ENCODE data around the gene PBX3.
A peak's percentile ranks its signal among the peaks of the same experiment; 100 is the strongest.

PBX3 gene

DNA sequence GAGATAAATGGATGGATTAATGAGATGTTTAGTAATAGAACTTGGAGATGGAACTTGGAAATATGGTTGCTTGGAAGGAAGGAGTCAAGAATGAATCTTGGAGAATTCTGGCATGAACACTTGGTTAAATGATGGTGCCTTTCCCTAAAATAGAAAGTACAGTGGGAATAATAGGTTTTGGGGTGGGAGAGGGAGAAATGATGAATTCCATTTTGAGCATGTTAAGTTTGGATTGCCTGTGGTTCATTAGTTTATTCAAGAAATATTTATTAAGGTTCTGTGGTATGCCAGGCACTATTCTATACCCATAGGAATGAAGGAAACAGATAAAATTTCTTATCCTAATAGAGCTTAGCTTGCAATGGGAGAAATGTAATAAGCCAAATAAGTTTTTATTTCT is 58.4 kb downstream of the PBX3 start:
- DNase-seq (ENCODE audit: insufficient read length, low spot score) (no peak), FAIRE-seq (no peak)
- TF ChIP-seq POLR2A (IDR thresholded peaks at IDR 0.05; ENCODE audit: low read depth, low read length) (no peak), TAF1 (IDR thresholded peaks at IDR 0.05; ENCODE audit: low read depth, low read length) (no peak), SPI1 (IDR thresholded peaks at IDR 0.05; ENCODE audit: low read depth, low read length) (no peak), POU2F2 (IDR thresholded peaks at IDR 0.05; ENCODE audit: low read depth, low read length) (no peak), PAX5 (IDR thresholded peaks at IDR 0.05; ENCODE audit: insufficient read depth, low read length, severe bottlenecking) (no peak), POLR2AphosphoS5 (IDR thresholded peaks at IDR 0.05; ENCODE audit: low read depth, low read length) (no peak)

DNA sequence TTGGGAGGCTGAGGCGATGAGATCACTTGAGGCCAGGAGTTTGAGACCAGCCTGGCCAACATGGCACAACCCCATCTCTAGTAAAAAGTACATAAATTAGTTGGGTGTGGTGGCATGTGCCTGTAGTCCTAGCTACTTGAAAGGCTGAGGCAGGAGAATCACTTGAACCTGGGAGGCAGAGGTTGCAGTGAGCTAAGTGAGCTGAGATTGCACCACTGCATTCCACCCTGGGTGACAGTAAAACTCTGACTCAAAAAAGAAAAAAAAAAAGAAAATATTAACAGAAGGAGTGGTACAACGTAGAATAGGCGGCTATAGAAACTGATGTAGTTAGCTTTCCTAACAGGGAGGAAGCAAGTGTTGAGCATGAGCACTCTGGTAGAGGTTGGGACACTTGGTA is 59.9 kb downstream of the PBX3 start:
- DNase-seq (ENCODE audit: insufficient read length, low spot score), result no peak
- no peak for FAIRE-seq
- TF ChIP-seq SPI1 (IDR thresholded peaks at IDR 0.05; ENCODE audit: low read depth, low read length) (no peak), TAF1 (IDR thresholded peaks at IDR 0.05; ENCODE audit: low read depth, low read length) (no peak), POLR2AphosphoS5 (IDR thresholded peaks at IDR 0.05; ENCODE audit: low read depth, low read length) (no peak), PAX5 (IDR thresholded peaks at IDR 0.05; ENCODE audit: insufficient read depth, low read length, severe bottlenecking) (no peak), POLR2A (IDR thresholded peaks at IDR 0.05; ENCODE audit: low read depth, low read length) (no peak), POU2F2 (IDR thresholded peaks at IDR 0.05; ENCODE audit: low read depth, low read length) (no peak)

DNA sequence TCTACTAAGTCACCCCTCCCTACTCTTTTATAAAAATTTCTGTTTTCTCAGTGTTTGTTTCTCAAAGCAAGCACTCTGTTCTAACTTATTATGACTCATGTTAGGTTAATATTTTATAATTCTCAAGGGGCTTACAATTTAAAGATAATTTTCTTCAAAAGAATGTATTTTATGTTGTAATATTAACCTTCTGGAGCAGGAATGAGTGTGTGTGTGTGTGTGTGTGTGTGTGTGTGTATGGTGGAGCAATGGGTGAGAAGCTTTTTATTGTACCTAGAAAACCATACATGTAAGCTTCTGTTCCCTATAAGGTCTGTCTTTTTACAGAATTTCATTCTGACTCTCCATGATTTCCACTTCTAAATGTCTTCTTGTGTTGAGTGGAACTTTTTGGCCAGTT is 63.0 kb downstream of the PBX3 start:
- FAIRE-seq (no peak), DNase-seq (ENCODE audit: insufficient read length, low spot score) (no peak)
- TF ChIP-seq SPI1 (IDR thresholded peaks at IDR 0.05; ENCODE audit: low read depth, low read length), result no peak
- TF ChIP-seq TAF1 (IDR thresholded peaks at IDR 0.05; ENCODE audit: low read depth, low read length), result no peak
- TF ChIP-seq POLR2AphosphoS5 (IDR thresholded peaks at IDR 0.05; ENCODE audit: low read depth, low read length), result no peak
- TF ChIP-seq POLR2A (IDR thresholded peaks at IDR 0.05; ENCODE audit: low read depth, low read length), result no peak
- TF ChIP-seq PAX5 (IDR thresholded peaks at IDR 0.05; ENCODE audit: insufficient read depth, low read length, severe bottlenecking), result no peak
- no peak for TF ChIP-seq POU2F2 (IDR thresholded peaks at IDR 0.05; ENCODE audit: low read depth, low read length)

DNA sequence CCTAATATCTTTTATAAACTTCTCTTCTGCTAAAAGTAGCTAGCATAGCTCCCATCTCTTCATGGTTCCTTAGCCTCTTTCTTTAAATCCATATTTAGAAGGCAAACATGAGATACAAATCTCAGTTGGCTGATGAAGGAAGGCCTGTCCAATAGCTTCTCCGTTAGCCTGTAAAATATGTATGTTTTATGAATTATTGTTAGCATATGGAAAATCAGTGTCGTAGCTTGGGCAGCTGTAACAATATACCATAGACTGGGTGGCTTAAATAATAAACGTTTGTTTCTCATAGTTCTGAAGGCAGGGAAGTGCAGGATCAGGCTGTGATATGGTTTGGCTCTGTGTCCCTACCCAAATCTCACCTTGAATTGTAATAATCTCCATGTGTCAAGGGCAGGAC is 63.8 kb downstream of the PBX3 start:
- FAIRE-seq, result no peak
- DNase-seq (ENCODE audit: insufficient read length, low spot score), result no peak
- TF ChIP-seq POLR2A (IDR thresholded peaks at IDR 0.05; ENCODE audit: low read depth, low read length) (no peak), PAX5 (IDR thresholded peaks at IDR 0.05; ENCODE audit: insufficient read depth, low read length, severe bottlenecking) (no peak), POU2F2 (IDR thresholded peaks at IDR 0.05; ENCODE audit: low read depth, low read length) (no peak), SPI1 (IDR thresholded peaks at IDR 0.05; ENCODE audit: low read depth, low read length) (no peak), POLR2AphosphoS5 (IDR thresholded peaks at IDR 0.05; ENCODE audit: low read depth, low read length) (no peak), TAF1 (IDR thresholded peaks at IDR 0.05; ENCODE audit: low read depth, low read length) (no peak)

DNA sequence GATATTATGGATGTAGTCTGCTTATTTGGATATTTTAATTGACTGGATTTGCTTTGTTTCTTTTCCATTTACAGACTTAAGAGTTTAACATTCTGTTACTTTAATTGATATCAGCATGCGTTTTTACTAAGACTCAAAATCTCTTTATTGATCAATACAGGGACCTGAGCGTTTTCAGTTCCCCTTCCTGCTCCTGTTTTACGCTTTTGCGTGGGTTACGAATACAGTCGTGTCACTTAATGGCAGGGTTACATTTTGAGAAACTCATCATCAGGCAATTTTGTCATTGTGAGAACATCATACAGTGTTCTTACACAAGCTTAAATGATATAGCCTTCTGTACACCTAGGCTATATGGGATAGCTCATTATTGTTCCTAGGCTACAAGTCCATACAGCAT is 65.2 kb downstream of the PBX3 start:
- DNase-seq (ENCODE audit: insufficient read length, low spot score) (no peak), FAIRE-seq (no peak)
- TF ChIP-seq SPI1 (IDR thresholded peaks at IDR 0.05; ENCODE audit: low read depth, low read length) (peak; percentile 95), TAF1 (IDR thresholded peaks at IDR 0.05; ENCODE audit: low read depth, low read length) (no peak)

DNA sequence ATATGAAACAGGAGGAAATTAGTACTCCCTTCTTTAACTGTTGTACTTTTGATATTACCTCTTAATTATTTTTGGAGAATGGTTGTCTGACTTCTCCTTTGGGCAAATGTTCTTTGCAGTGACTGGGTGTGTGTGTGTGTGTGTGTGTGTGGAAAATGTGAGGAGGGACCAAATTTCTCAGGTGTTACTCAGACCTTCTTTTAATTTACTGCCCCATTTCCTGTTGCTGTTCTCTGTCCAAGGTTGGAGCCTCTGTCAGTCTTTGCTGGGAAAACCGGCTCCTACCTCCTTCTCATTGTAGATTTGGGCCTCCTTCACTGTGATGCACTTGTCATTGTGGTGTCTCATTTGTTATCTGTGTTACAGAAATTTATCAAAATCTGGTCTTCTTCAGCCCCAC is 68.4 kb downstream of the PBX3 start:
- TF ChIP-seq SPI1 (IDR thresholded peaks at IDR 0.05; ENCODE audit: low read depth, low read length) (no peak), POLR2AphosphoS5 (IDR thresholded peaks at IDR 0.05; ENCODE audit: low read depth, low read length) (no peak), POLR2A (IDR thresholded peaks at IDR 0.05; ENCODE audit: low read depth, low read length) (no peak), PAX5 (IDR thresholded peaks at IDR 0.05; ENCODE audit: insufficient read depth, low read length, severe bottlenecking) (no peak), TAF1 (IDR thresholded peaks at IDR 0.05; ENCODE audit: low read depth, low read length) (no peak), POU2F2 (IDR thresholded peaks at IDR 0.05; ENCODE audit: low read depth, low read length) (no peak)
- FAIRE-seq (no peak), DNase-seq (ENCODE audit: insufficient read length, low spot score) (no peak)

DNA sequence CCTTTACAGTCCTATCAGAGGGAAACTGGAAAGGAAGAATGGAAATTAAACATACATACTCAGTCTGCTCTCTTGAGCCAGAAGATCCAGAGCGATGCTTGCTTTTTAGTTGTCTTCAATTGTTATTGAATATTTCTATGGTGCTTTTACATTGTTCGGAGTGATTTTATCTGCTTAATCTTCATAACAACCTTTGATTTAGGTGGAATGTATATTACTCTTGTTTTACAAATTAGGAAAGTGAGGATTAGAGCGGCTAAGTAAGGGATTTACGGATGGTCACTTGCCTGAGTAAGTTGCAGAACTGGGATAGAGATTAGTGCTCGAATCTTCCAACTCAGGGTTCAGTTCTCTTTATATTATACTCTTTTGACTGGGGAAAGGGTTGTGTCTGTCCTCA is 69.1 kb downstream of the PBX3 start:
- FAIRE-seq (no peak), DNase-seq (ENCODE audit: insufficient read length, low spot score) (no peak)
- TF ChIP-seq PAX5 (IDR thresholded peaks at IDR 0.05; ENCODE audit: insufficient read depth, low read length, severe bottlenecking), result no peak

DNA sequence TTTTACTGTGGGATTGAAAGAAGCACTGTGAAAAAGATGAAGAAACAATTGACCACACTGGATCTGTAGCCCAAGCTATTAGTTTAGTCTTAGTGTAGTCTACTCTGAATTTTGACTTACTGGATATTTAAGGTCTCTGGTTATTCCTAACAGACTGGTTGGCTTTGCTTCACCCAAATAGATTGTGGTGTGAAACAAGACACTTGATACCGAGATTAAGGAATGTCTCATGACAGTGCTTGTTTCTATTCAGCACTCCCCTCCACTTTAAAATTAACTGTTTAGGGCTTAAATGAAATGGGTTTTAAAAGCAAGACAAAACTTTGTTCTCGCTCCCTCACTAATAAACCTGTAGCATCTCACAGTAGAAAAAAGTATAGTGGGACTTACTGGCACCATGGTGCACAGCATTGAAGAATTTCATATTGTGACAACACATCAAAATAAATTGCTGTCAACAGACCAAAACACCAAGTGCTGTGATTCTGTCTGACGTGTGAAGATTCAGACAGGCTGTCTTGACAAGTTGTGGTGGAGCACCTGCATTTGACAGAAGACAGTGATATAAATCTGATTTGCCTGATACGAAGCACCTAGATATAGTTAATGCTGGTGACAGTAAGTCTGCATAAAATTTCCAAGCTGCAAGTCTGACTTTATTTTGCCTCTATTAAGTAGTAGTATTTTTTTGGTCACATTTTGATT is 73.1 kb downstream of the PBX3 start:
- DNase-seq (ENCODE audit: insufficient read length, low spot score) (no peak), FAIRE-seq (peak; percentile 65)
- no peak for TF ChIP-seq SPI1 (IDR thresholded peaks at IDR 0.05; ENCODE audit: low read depth, low read length)
- no peak for TF ChIP-seq POLR2A (IDR thresholded peaks at IDR 0.05; ENCODE audit: low read depth, low read length)
- TF ChIP-seq TAF1 (IDR thresholded peaks at IDR 0.05; ENCODE audit: low read depth, low read length), result no peak
- no peak for TF ChIP-seq PAX5 (IDR thresholded peaks at IDR 0.05; ENCODE audit: insufficient read depth, low read length, severe bottlenecking)
- TF ChIP-seq POU2F2 (IDR thresholded peaks at IDR 0.05; ENCODE audit: low read depth, low read length), result no peak
- TF ChIP-seq POLR2AphosphoS5 (IDR thresholded peaks at IDR 0.05; ENCODE audit: low read depth, low read length), result no peak

DNA sequence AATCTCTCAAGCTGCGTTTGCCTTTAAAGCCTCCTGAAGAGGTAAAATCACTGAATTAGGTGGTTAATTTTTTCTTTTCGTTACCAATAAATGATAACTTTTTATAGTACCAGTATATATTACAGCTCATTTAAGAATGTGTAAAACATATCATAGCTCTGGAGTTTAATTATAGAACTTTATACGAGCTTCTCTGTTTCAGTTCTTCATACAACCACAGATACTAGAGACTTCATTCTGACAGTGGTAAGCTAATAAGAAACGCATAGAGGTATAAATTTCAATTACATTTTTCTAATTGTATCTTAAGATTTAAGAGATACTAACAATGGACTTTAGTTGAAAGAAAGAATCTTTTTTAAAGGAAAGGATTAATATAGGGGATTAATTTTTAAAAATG is 73.9 kb downstream of the PBX3 start:
- FAIRE-seq, result no peak
- no peak for DNase-seq (ENCODE audit: insufficient read length, low spot score)
- TF ChIP-seq SPI1 (IDR thresholded peaks at IDR 0.05; ENCODE audit: low read depth, low read length), result 0 out of 2 replicates have a peak, but pooled peaks have one; percentile 33
- TF ChIP-seq POLR2AphosphoS5 (IDR thresholded peaks at IDR 0.05; ENCODE audit: low read depth, low read length), result no peak

DNA sequence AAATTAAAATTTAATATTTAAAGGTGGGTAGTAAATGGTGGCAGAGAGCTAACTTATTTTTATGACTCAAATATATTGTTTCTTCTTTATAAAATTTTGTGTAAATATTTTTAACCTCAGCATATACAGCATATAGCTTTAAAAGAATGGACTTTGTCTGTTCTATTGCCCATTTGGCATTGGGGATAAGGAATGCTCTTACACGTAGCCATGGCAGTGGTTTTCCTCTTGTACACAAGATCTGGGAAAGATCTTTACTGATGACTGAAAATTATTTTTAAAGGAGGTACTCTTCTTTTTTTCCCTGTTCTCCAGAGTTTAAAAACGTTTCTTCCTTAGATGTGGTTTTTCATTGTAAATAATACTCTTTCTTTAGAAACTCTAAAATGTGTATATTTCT is 75.0 kb downstream of the PBX3 start:
- no peak for FAIRE-seq
- DNase-seq (ENCODE audit: insufficient read length, low spot score), result no peak
- TF ChIP-seq POU2F2 (IDR thresholded peaks at IDR 0.05; ENCODE audit: low read depth, low read length) (no peak), PAX5 (IDR thresholded peaks at IDR 0.05; ENCODE audit: insufficient read depth, low read length, severe bottlenecking) (no peak), POLR2AphosphoS5 (IDR thresholded peaks at IDR 0.05; ENCODE audit: low read depth, low read length) (no peak), POLR2A (IDR thresholded peaks at IDR 0.05; ENCODE audit: low read depth, low read length) (no peak), SPI1 (IDR thresholded peaks at IDR 0.05; ENCODE audit: low read depth, low read length) (no peak), TAF1 (IDR thresholded peaks at IDR 0.05; ENCODE audit: low read depth, low read length) (no peak)
